Vagina (tissue), 2 donors: ENCODE results near the gene B3GALT4.

ENCODE experiments used
- CTCF ChIP-seq, 3 experiments: fragments of 450-650 bp in 2 of 3; fragments of 200-600 bp in 1 of 3; sonication (generic) in 1 of 3; IDR thresholded peaks; one replicate each; pipeline ENCODE4 v1.5.1; 2017 to 2019; ENCODE audit warnings: antibody characterized with exemption in 3 of 3, mild to moderate bottlenecking in 2 of 3, moderate library complexity in 2 of 3
- POLR2AphosphoS5 ChIP-seq, 2 donors: sonication (generic); formaldehyde crosslinking; IDR thresholded peaks; one replicate each; pipeline ENCODE4 v1.9.0; 2017; ENCODE audit warnings: antibody characterized with exemption in 2 of 2, mild to moderate bottlenecking in 2 of 2, low read depth in 1 of 2; ENCODE audit not compliant: insufficient read depth in 1 of 2

- no peak for TF ChIP-seq CTCF (IDR thresholded peaks at IDR 0.05)
- TF ChIP-seq POLR2AphosphoS5 (IDR thresholded peaks at IDR 0.05; ENCODE audit: insufficient read depth in 1 of 2, low read depth in 1 of 2) = no peak
Observed at GRCh38 chr6:33320315-33321181, 43.6 kb downstream of the B3GALT4 start.
